ENCODE data around the gene PRR14.
A peak's percentile ranks its signal among the peaks of the same experiment; 100 is the strongest.

DNA sequence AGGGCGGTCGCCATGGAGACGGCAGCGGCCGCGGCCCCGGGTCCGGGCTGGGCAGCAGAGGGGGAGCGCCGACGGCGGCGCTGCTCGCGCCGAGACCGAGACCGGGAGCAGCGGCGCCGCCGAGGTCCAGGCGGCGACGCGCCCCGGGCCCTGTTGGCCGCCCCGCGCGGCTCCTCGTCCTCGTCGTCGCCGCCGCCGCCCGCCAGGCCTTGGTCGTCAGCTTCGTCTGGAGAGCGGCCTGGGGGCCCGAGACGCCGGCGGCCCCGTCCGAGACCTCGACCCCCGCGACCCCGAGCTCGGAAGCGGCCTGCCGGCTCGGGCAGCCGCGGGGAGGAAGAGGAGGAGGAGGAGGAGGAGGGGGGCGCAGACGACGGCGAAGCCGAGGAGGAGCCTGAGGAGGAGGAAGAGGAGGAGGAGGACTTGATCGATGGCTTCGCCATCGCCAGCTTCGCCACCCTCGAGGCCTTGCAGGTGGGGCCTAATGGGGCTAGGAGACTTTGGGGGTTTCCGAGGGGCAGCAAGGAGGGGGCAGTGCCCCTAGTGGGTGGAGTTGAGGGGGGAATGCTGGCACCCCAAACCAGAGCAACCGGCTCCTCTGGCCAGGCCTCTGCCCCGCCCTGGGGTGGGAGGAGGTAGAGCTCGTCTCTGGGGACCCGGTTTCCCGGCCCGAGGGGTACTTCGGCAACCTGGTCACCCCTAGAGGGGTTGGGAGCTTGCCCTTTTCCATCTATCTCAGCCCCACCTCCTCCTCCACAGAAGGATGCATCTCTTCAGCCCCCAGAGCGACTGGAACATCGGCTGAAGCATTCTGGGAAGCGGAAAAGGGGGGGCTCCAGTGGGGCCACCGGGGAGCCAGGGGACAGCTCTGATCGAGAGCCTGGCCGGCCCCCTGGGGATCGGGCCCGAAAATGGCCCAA is 9.0 kb downstream of the PRR14 start:
- TF ChIP-seq, protein P1, sequence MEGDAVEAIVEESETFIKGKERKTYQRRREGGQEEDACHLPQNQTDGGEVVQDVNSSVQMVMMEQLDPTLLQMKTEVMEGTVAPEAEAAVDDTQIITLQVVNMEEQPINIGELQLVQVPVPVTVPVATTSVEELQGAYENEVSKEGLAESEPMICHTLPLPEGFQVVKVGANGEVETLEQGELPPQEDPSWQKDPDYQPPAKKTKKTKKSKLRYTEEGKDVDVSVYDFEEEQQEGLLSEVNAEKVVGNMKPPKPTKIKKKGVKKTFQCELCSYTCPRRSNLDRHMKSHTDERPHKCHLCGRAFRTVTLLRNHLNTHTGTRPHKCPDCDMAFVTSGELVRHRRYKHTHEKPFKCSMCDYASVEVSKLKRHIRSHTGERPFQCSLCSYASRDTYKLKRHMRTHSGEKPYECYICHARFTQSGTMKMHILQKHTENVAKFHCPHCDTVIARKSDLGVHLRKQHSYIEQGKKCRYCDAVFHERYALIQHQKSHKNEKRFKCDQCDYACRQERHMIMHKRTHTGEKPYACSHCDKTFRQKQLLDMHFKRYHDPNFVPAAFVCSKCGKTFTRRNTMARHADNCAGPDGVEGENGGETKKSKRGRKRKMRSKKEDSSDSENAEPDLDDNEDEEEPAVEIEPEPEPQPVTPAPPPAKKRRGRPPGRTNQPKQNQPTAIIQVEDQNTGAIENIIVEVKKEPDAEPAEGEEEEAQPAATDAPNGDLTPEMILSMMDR (IDR thresholded peaks at IDR 0.05), result peak in 1 of 6 experiments; percentile 7
- TF ChIP-seq POLR2A (IDR thresholded peaks at IDR 0.05), result no peak

All from Peyer's patch (tissue), 4 donors.